Daoy (cell line): ENCODE measurements around the gene TDRD7. TPM values are rescaled to one million over a fixed set of nuclear protein-coding genes. Genes with fewer than 3 reads are reported as not detected.
A peak's percentile ranks its signal among the peaks of the same experiment; 100 is the strongest.

ENCODE experiments used
- DNase-seq: peaks from one replicate; pipeline ENCODE4 v3.0.0-alpha.2; 2015; ENCODE audit warnings: low read depth
- total RNA-seq: library from RNA; depleted of rRNA; stranded (reverse); fragments of >200 nt; shearing (Covaris generic); gene quantifications from 2 replicates; pipeline ENCODE4 v1.2.3, GENCODE V29; 2014; rRNA removed

The TDRD7 gene
- total RNA-seq, 1 experiment from 2014 or later = 9.9 TPM

DNA sequence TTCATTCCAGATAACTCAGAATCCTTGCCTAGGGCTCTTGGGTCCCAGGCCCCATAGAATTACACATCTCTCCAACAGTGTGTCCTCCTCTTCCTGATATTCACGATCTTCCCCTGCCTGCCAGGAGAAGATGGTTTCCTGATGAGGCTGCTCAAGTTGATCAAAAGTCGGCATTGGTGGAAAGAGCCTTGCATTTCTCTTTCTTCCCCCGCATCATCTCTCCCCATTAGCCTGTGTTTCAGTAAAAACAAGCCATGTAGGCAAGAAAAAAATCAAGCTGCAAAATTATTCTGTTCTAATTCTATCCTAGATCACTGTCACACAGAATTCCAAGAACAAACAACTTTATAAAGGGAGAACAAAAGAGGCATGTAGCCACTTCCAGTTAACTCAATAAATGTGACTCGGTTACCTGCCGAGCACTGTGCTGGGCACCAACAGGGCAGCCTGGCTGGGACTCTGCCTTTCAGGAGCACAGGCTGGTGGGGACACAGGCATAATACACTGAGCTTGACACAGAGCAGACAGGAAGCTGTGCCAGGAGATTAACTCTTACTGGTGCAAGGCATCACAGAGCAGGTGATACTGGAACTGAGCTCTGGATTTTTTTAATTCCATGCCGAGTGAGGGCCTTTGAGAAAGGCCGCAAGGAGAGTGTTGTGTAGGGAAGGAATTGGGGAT is 115.1 kb downstream of the TDRD7 start:
- DNase-seq = no peak

DNA sequence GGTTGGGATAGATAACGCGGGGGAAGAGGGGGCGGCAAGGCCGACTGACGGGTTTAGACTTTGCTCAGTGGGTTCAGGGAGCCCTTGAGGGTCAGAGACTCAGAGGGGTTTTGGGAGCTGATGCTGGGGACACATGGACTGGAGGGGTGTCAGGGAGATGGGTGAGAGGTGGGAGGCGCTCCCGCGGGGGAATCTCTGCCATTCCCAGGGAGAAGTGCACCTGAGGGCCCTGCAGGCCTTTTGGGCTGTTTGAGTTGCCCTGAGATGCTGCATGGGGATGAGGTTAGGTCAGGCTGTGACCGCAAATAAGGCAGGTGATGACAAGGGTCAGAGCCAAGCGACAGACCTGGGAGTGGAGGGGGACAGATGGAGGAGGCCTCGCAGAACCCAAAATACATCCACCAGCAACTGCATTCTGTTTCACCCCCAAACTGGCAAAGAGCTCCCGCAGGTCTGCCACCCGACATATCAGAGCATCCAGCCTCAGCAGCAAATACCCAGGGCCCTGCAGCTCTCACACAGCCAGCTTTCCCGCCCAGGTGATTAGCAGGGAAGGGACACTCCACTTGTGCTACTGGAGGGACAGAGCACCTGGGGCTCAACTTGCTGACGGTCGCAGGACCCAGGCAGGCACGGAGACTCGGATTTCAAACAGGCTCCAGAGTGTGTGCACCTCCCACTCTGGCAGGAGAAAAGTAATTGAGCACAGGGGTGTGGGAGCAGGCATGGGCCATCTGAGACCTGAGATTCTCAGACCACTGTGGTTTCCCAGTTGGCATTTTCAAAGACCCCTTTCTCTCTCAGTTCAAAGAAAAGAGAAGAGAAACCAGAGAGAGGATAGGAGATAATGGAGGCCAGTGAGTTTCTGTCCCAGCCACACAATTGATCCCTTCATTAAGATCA is 116.0 kb downstream of the TDRD7 start:
- DNase-seq = no peak

- DNase-seq = no peak
These were observed 116.8 kb downstream of the TDRD7 start for GRCh38 chr9:97528529-97529230.

DNA sequence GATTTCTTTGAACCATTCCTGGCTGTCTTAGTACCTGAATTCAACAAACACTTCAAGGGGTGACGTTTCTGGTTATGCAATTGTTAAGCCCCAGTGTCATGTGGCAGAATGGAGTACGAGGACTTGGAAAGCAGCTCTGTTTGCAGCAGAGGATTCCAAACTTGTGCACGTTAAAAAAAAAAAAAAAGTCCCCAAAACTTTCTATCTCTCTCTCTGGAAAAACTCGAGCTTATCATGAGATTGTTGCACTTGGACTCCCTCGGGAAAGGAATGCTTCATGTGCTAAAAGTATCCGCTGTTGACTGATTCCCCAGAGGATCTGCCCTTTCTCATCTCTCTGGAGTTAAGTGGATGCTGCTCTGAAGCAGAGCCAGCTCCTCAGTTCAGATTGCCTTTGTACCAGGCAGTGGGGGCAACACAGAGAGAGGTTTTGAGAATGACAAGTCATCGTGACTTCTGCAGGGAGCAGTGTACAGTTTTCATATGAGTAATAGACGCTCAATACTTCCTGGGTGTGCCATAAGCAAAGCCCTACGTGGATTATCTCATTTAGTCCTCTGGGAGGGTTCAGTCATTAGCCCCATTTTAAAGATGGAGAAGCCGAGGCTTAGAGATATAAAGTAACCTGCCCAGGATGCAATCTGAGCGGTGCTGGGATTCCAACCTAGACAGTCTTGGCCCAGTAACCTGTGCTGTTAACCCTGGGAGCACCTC is 117.6 kb downstream of the TDRD7 start:
- DNase-seq = peak; percentile 69

DNA sequence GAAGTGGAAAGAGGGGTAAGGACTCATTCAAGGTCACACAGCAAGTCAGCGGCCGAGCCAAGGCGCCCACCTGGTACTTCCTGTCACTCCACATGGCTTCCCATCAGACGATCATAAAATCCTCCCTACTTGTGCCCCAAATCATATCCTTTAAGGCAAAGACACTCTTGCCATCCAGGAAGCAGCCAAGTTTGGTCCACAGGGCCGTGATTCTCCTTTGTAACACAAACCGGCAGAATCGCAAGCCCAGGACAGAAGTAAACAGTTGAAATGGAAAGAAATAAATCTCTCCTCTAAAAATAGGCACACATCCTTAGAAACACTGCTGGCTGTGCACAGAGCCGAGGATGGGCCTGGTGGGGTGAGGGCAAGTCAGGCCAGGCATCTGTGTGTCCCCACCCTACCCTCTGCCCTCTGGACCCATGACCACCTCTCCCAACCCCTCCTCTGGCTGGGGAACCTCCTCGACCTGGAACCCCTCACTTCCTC is 120.0 kb downstream of the TDRD7 start:
- DNase-seq = no peak

DNA sequence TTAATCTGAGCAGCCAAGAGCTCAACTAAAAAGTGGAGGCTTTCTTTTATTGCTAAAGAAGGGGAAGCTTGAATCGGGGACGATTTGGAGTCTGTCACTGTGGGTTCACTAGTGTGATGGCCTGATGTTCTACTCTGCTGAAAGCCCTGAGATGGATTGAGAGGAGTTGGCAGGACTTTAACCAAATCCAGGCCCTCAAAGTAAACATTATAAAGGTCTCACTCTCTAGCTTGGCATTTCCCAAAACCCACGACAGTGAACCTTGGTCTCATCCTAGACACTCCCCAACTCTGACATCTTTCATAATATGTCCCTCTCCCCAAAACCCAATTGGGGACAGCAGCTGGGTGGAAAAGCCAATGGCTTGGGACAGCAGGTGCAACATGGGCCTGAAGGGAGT is 122.3 kb downstream of the TDRD7 start:
- no peak for DNase-seq

DNA sequence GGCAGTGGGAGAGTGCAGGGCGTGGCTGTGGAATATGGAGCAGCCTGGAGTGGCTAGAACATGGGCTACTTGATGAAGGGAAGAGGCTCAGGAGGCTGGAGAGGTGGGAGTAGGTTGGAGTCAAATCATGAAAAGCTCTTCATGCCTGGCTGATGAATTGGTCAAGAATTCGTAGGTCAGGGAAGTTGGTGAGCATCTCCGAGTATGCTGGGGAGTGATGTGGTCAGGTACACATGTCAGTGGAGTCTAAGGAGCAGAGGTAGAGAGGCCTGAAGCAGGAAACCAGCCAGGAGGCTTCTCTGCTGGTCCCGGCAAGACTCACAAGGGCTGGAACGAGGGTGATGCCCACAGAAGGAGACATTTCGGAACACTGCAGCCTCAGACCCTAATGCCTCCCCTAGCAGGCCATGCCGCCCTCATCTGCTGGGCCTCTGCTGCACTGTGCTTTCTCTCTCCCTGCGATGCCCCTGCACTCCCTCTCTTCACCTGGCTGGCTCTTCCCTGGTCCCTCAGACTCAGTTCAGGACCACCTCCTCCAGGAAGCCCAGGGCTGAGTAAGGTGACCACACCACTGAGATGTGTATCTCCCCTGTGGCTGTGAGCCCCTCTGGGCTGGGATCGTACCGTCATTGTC is 123.2 kb downstream of the TDRD7 start:
- DNase-seq = no peak

- DNase-seq = no peak
These were observed 123.9 kb downstream of the TDRD7 start for GRCh38 chr9:97535771-97536170.

- DNase-seq = no peak
These were observed 124.6 kb downstream of the TDRD7 start for GRCh38 chr9:97536480-97536879.

DNA sequence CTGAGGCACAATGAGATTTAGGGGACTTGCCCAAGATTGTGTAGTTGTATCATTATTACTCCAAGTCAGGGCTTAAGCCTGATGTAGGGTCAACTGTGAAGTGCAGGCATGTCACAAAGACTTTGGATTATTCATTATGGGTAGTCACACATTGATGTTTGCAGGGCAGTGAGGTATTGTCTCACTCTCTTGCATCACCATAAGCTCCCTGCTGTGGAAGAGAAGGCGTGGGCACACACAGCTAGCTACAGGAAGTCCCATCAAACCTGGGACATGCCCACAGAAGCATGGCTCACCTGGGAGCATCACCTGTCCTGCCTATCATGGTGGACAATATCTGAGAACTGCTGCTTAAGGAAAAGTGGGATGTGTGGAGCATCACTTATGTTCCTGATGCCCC is 131.7 kb downstream of the TDRD7 start:
- DNase-seq = no peak

GRCh38 chr9:97545486-97545885 is 133.6 kb downstream of the TDRD7 start:
- DNase-seq = no peak

Other genes starting within 250 kb of the TDRD7 start
- gene CCDC180, start 104.4 kb upstream of the TDRD7 start, total RNA-seq = 1.3 and 1.9 TPM in 2 replicates
- gene TMOD1, start 89.6 kb downstream of the TDRD7 start, total RNA-seq = 3.9 and 4.1 TPM in 2 replicates
- 14.4 and 19.0 TPM in 2 replicates for gene TSTD2, start 221.3 kb downstream of the TDRD7 start, total RNA-seq
- 83.8 and 87.5 TPM in 2 replicates for gene NCBP1, start 221.7 kb downstream of the TDRD7 start, total RNA-seq